GM23338 (cell line): Measurements from ENCODE around the gene PSAPL1. TPM values are rescaled to one million over a fixed set of nuclear protein-coding genes. Genes with fewer than 3 reads are reported as not detected.

Experiments
- ATAC-seq: fragments of 200-7000 bp; cut with Tn5 transposase; 3 replicates; pipeline ENCODE4 v1.9.1; 2020
- DNase-seq: peaks from one replicate; pipeline ENCODE4 v3.0.0-alpha.2; 2015; ENCODE audit warnings: low spot score
- H2AFZ ChIP-seq: fragments of 200-600 bp; sonication (generic); 2 replicates; pipeline ENCODE4 v1.8.0; 2016; ENCODE audit warnings: antibody characterized with exemption, mild to moderate bottlenecking, moderate library complexity
- H3F3A ChIP-seq: fragments of 200-600 bp; sonication (generic); replicated peaks from 2 replicates; pipeline ENCODE4 v1.8.0; 2017; ENCODE audit warnings: antibody characterized with exemption, mixed run types, low read depth
- H3K27ac ChIP-seq: fragments of 200-600 bp; sonication (generic); 2 replicates; pipeline ENCODE4 v1.6.1; 2016; ENCODE audit warnings: low read depth
- H3K27me3 ChIP-seq: fragments of 200-600 bp; sonication (generic); 2 replicates; pipeline ENCODE4 v1.8.0; 2016; ENCODE audit warnings: mild to moderate bottlenecking, mixed run types, moderate library complexity; ENCODE audit not compliant: insufficient read depth
- H3K36me3 ChIP-seq: fragments of 200-600 bp; sonication (generic); 2 replicates; pipeline ENCODE4 v1.8.0; 2016; ENCODE audit warnings: mild to moderate bottlenecking; ENCODE audit not compliant: insufficient read depth
- H3K4me1 ChIP-seq: fragments of 200-600 bp; sonication (generic); 2 replicates; pipeline ENCODE4 v1.8.0; 2016; ENCODE audit warnings: mild to moderate bottlenecking, moderate library complexity; ENCODE audit not compliant: insufficient read depth
- H3K4me2 ChIP-seq: fragments of 200-600 bp; sonication (generic); 2 replicates; pipeline ENCODE4 v1.7.1; 2017; ENCODE audit warnings: mixed run types
- H3K4me3 ChIP-seq: fragments of 200-600 bp; sonication (generic); 2 replicates; pipeline ENCODE4 v1.6.1; 2016; ENCODE audit warnings: mixed run types
- H3K79me2 ChIP-seq: fragments of 200-600 bp; sonication (generic); replicated peaks from 2 replicates; pipeline ENCODE4 v1.8.0; 2017; ENCODE audit warnings: mild to moderate bottlenecking; ENCODE audit not compliant: insufficient read depth
- H3K9me2 ChIP-seq: fragments of 200-600 bp; sonication (generic); 2 replicates; pipeline ENCODE4 v1.8.0; 2017; ENCODE audit not compliant: insufficient read depth
- H4K20me1 ChIP-seq: fragments of 200-600 bp; sonication (generic); replicated peaks from 2 replicates; pipeline ENCODE4 v1.8.0; 2017; ENCODE audit warnings: mild to moderate bottlenecking; ENCODE audit not compliant: insufficient read depth
- H3K27ac Mint-ChIP-seq: 2 replicates; pipeline ENCODE4 v1.8.0; 2020; ENCODE audit warnings: inconsistent platforms, mild to moderate bottlenecking, moderate library complexity, mixed read lengths
- H3K27me3 Mint-ChIP-seq: 3 replicates; pipeline ENCODE4 v1.8.0; 2022; ENCODE audit warnings: low read depth, mild to moderate bottlenecking, moderate library complexity, mixed read lengths, inconsistent platforms; ENCODE audit not compliant: insufficient read depth, poor library complexity
- H3K36me3 Mint-ChIP-seq: 3 replicates; pipeline ENCODE4 v1.8.0; 2021; ENCODE audit warnings: low read depth, mild to moderate bottlenecking, inconsistent platforms, moderate library complexity, mixed read lengths
- H3K4me1 Mint-ChIP-seq: 3 replicates; pipeline ENCODE4 v1.8.0; 2020; ENCODE audit warnings: mild to moderate bottlenecking, inconsistent platforms, mixed read lengths
- H3K4me3 Mint-ChIP-seq: 3 replicates; pipeline ENCODE4 v1.8.0; 2021; ENCODE audit warnings: moderate library complexity, mild to moderate bottlenecking, inconsistent platforms, mixed read lengths
- H3K9me3 Mint-ChIP-seq: 3 replicates; pipeline ENCODE4 v1.8.0; 2020; ENCODE audit warnings: moderate library complexity, mild to moderate bottlenecking, inconsistent platforms, mixed read lengths
- CREB1 ChIP-seq: fragments of 250-450 bp; sonication (Bioruptor Pico); IDR thresholded peaks from 2 replicates; pipeline ENCODE4 v1.5.0; 2020; ENCODE audit warnings: low read depth, mild to moderate bottlenecking, moderate library complexity
- EZH2 ChIP-seq: fragments of 200-600 bp; sonication (generic); IDR thresholded peaks from one replicate; pipeline ENCODE4 v1.8.0; 2017; ENCODE audit warnings: antibody characterized with exemption, mild to moderate bottlenecking, low read depth; ENCODE audit not compliant: unreplicated experiment
- EZH2phosphoT487 ChIP-seq: fragments of 200-600 bp; sonication (generic); IDR thresholded peaks from one replicate; pipeline ENCODE4 v1.8.1; 2018; ENCODE audit warnings: antibody characterized with exemption; ENCODE audit not compliant: unreplicated experiment
- JUNB ChIP-seq: IDR thresholded peaks from one replicate; pipeline ENCODE4 v1.6.1; 2016; ENCODE audit warnings: antibody characterized with exemption; ENCODE audit not compliant: unreplicated experiment
- NANOG ChIP-seq: IDR thresholded peaks from 2 replicates; pipeline ENCODE4 v1.6.1; 2016; ENCODE audit warnings: antibody characterized with exemption, borderline replicate concordance
- POLR2AphosphoS5 ChIP-seq: IDR thresholded peaks from 2 replicates; pipeline ENCODE4 v1.6.1; 2016; ENCODE audit warnings: antibody characterized with exemption, low read depth
- STAT1 ChIP-seq: IDR thresholded peaks from one replicate; pipeline ENCODE4 v1.6.1; 2016; ENCODE audit warnings: antibody characterized with exemption; ENCODE audit not compliant: unreplicated experiment
- ZNF114 ChIP-seq: fragments of 250-450 bp; sonication (Bioruptor Pico); IDR thresholded peaks from 2 replicates; pipeline ENCODE4 v1.5.0; 2020; ENCODE audit warnings: mild to moderate bottlenecking, moderate library complexity
- polyA plus RNA-seq: library from polyadenylated mRNA; unstranded; fragments of >200 nt; fragmentation: Nextera tagmentation; extraction: Ambion mirVana; gene quantifications from 2 replicates; pipeline ENCODE4 v1.2.1, GENCODE V29; 2016
- total RNA-seq: library from RNA; depleted of rRNA; stranded (reverse); fragments of >200 nt; shearing (Covaris generic); gene quantifications from 2 replicates; pipeline ENCODE4 v1.2.3, GENCODE V29; 2014
- TF ChIP-seq, protein P1 (sequence below): IDR thresholded peaks from 2 replicates; pipeline ENCODE4 v1.6.1; 2016; ENCODE audit warnings: antibody characterized with exemption
- TF ChIP-seq, protein P2 (sequence below): IDR thresholded peaks from one replicate; pipeline ENCODE4 v1.6.1; 2018; ENCODE audit warnings: antibody characterized with exemption; ENCODE audit not compliant: unreplicated experiment
- TF ChIP-seq, protein P3 (sequence below), 2 experiments: fragments of 200-600 bp in 1 of 2; sonication (generic) in 1 of 2; conservative IDR thresholded peaks; 2 replicates each; pipeline versions ENCODE4 v1.5.1 to v1.6.1; 2016 to 2017; ENCODE audit warnings: antibody characterized with exemption in 2 of 2, low read depth in 2 of 2, mild to moderate bottlenecking in 2 of 2, moderate library complexity in 1 of 2

The PSAPL1 gene
- total and polyA plus RNA-seq, 2 experiments from 2014 or later: not detected

DNA sequence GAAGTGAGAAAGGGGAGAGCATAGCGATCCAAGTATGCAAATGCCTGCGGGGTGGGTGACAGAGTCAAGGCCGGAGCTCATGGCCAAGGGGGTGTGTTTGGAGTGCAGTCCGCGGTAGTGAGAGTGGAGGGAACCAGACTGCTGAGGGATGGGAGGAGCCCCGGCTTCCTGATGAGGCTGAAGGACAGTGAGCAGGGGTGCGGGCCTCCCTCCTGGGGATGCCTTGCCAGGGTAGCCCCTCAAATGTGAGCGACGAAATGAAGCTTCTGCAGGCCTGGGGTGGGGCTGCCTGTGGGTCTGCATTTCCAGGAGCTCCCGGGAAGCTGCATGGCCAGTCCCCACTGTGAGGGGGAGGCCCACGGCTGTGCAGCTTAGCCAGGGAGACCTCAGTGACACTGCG is 45.0 kb downstream of the PSAPL1 start:
- Histone ChIP-seq H3F3A (0 out of 2 replicates have a peak, but pooled peaks cover 4% of the 10 kb centered on the region), H3K36me3 (no peaks in the 10 kb centered on the region), H3K4me3 (no peak overlapping the region), H3K9me2 (no peaks in the 10 kb centered on the region), H3K27me3 (no peaks in the 10 kb centered on the region), H4K20me1 (no peaks in the 10 kb centered on the region), H3K27ac (no peak overlapping the region), H3K79me2 (no peaks in the 10 kb centered on the region), H3K4me1 (no peaks in the 10 kb centered on the region), H2AFZ (no peak overlapping the region), H3K4me2 (no peak overlapping the region)
- H3K27me3 Mint-ChIP-seq: peaks cover 10% of the 10 kb centered on the region
- TF ChIP-seq POLR2AphosphoS5 (no peak), EZH2phosphoT487 (no peak), JUNB (no peak), ZNF114 (no peak), NANOG (no peak), STAT1 (no peak), EZH2 (no peak), CREB1 (no peak)
- TF ChIP-seq, protein P1, sequence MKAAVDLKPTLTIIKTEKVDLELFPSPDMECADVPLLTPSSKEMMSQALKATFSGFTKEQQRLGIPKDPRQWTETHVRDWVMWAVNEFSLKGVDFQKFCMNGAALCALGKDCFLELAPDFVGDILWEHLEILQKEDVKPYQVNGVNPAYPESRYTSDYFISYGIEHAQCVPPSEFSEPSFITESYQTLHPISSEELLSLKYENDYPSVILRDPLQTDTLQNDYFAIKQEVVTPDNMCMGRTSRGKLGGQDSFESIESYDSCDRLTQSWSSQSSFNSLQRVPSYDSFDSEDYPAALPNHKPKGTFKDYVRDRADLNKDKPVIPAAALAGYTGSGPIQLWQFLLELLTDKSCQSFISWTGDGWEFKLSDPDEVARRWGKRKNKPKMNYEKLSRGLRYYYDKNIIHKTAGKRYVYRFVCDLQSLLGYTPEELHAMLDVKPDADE: no peak
- TF ChIP-seq, protein P2, sequence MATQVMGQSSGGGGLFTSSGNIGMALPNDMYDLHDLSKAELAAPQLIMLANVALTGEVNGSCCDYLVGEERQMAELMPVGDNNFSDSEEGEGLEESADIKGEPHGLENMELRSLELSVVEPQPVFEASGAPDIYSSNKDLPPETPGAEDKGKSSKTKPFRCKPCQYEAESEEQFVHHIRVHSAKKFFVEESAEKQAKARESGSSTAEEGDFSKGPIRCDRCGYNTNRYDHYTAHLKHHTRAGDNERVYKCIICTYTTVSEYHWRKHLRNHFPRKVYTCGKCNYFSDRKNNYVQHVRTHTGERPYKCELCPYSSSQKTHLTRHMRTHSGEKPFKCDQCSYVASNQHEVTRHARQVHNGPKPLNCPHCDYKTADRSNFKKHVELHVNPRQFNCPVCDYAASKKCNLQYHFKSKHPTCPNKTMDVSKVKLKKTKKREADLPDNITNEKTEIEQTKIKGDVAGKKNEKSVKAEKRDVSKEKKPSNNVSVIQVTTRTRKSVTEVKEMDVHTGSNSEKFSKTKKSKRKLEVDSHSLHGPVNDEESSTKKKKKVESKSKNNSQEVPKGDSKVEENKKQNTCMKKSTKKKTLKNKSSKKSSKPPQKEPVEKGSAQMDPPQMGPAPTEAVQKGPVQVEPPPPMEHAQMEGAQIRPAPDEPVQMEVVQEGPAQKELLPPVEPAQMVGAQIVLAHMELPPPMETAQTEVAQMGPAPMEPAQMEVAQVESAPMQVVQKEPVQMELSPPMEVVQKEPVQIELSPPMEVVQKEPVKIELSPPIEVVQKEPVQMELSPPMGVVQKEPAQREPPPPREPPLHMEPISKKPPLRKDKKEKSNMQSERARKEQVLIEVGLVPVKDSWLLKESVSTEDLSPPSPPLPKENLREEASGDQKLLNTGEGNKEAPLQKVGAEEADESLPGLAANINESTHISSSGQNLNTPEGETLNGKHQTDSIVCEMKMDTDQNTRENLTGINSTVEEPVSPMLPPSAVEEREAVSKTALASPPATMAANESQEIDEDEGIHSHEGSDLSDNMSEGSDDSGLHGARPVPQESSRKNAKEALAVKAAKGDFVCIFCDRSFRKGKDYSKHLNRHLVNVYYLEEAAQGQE: no peak
- H3K9me3 Mint-ChIP-seq: no peaks in the 10 kb centered on the region
- DNase-seq: no peak
- H3K36me3 Mint-ChIP-seq: no peaks in the 10 kb centered on the region
- H3K27ac Mint-ChIP-seq: no peak overlapping the region
- peak; percentile 40 for ATAC-seq
- H3K4me1 Mint-ChIP-seq: peaks cover 3% of the 10 kb centered on the region; the same call in 2 of the 3 replicates
- no peak overlapping the region for H3K4me3 Mint-ChIP-seq

DNA sequence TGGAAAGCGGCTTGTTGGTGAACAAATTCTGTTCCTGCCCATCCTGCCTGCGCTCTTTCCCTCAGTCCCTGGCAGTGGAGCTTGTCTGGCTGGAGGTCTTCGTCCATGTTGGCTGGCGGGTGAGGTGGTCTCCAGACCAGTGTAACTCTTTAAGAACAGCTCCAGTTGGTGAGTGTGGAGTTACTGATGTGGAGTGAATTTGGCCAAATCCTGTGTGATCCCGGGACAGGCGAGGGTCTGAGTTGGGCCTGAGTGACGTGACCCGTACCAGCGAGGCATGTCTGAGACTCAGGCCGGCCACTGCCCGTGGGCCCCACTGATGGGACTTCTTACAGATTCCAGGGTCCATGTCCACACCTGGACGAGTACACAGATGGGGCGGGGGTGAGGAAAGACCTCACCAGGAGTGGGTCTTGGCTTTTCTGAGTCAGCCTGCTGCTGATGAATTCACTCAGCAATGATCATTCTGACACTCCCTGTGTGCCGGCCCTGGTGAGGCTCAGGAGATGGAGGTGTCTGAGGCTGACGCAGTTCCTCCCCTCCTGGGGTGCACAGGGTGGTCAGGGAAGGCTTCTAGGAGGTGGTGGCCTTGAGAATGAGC is 45.5 kb downstream of the PSAPL1 start:
- no peaks in the 10 kb centered on the region for H3K4me1 ChIP-seq
- no peak overlapping the region for H2AFZ ChIP-seq
- H3K27ac ChIP-seq: no peak overlapping the region
- Mint-ChIP-seq H3K4me3 (no peak overlapping the region), H3K4me1 (peaks cover 3% of the 10 kb centered on the region; the same call in 2 of the 3 replicates), H3K9me3 (no peaks in the 10 kb centered on the region), H3K36me3 (no peaks in the 10 kb centered on the region), H3K27me3 (peaks cover 10% of the 10 kb centered on the region), H3K27ac (no peak overlapping the region)
- no peaks in the 10 kb centered on the region for H3K9me2 ChIP-seq
- DNase-seq (no peak), ATAC-seq (no peak)
- no peaks in the 10 kb centered on the region for H3K27me3 ChIP-seq
- no peak overlapping the region for H3K4me3 ChIP-seq
- no peak overlapping the region for H3K4me2 ChIP-seq
- 0 out of 2 replicates have a peak, but pooled peaks cover 4% of the 10 kb centered on the region for H3F3A ChIP-seq
- H3K79me2 ChIP-seq: no peaks in the 10 kb centered on the region
- no peaks in the 10 kb centered on the region for H3K36me3 ChIP-seq
- no peaks in the 10 kb centered on the region for H4K20me1 ChIP-seq
- TF ChIP-seq, protein P3, sequence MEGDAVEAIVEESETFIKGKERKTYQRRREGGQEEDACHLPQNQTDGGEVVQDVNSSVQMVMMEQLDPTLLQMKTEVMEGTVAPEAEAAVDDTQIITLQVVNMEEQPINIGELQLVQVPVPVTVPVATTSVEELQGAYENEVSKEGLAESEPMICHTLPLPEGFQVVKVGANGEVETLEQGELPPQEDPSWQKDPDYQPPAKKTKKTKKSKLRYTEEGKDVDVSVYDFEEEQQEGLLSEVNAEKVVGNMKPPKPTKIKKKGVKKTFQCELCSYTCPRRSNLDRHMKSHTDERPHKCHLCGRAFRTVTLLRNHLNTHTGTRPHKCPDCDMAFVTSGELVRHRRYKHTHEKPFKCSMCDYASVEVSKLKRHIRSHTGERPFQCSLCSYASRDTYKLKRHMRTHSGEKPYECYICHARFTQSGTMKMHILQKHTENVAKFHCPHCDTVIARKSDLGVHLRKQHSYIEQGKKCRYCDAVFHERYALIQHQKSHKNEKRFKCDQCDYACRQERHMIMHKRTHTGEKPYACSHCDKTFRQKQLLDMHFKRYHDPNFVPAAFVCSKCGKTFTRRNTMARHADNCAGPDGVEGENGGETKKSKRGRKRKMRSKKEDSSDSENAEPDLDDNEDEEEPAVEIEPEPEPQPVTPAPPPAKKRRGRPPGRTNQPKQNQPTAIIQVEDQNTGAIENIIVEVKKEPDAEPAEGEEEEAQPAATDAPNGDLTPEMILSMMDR (conservative IDR thresholded peaks at IDR 0.05; ENCODE audit: low read depth in 2 of 2): no peak
- TF ChIP-seq POLR2AphosphoS5: no peak
- TF ChIP-seq EZH2phosphoT487: no peak
- no peak for TF ChIP-seq JUNB
- TF ChIP-seq, protein P1: no peak
